ENCODE data around the gene NUP42.
A peak's percentile ranks its signal among the peaks of the same experiment; 100 is the strongest.
"Not testable (repeated sequence)": the region's sequence is repeated elsewhere in the genome, so short reads cannot be mapped to it uniquely, and the experiment has no call there.

The NUP42 gene

DNA sequence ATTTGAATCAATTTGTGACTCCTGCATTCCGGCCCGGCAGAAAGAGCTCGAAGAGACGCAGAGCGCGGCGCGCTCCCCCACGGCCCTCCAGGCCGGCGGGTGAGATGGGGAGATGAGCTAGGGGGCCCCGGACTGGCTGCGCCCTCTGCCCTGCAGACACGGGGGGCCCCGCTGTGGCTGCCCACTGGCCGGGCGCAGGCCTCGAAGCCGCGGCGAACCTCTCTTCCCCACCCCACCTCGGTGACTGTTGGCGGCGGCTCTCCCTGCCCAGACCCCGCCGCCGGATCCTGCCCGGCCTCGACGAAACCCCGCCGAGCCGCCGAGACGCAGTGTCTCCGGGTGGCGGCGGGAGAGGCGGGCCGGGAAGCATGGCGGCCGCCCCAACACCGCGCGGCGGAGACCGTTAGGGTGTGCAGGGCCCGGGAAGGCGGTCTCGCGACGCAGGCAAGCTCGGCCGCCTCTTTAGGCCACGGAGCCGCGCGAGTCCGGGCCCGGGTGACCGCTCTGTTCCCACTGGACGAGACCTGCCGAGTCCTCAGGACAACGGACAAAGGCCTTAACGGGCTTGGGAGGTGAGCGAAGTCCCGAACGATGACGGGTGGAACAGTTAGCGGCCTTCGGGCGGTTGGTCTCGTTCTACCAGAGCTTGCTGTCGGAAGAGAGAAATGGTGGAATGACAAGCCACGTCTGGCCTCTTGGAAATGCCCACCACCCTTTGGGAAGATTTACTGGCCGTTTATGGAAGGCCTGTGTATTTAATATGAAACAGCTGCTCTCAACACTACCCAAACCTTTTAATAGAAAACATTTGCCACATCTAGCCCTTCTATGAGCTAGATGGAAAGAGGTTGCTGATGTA, 24.3 kb downstream of the NUP42 start:
- DNase-seq: no peak

DNA sequence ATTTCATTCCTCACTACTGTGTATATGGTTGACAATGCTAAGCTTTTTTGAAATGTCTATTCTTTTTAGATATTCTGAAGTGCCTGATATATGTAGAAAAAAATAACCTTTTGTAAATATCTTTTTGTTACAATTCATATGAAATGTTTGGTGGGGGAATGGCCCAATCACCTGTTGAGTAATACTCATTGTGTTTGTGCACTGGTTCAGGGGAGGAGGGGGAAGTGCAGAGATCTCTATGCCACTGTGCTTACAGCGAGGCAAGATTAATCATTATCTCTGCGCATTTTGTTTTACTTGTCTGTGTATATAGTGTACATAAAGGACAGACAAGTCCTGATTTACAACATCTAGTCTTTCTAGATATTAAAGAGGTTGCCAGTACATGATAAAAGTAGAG, 25.2 kb downstream of the NUP42 start:
- DNase-seq: no peak

DNA sequence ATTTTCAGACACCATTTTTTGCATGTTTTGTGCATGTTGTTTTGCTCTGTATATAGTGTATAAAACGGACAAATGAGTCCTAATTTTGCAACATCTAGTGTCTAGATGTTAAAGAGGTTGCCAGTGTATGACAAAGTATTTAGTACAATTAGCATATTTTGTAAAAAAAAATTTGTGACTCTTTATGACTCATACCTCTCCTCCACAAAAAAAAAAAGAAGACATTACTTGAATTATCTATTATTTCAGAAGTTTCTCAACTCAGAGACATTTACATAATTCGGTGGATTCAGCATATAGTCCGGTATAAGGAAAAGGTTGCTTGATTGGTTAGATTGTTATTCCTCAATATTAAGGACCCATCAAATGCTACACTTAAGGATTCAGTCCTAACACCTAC, 26.0 kb downstream of the NUP42 start:
- no peak for DNase-seq

DNA sequence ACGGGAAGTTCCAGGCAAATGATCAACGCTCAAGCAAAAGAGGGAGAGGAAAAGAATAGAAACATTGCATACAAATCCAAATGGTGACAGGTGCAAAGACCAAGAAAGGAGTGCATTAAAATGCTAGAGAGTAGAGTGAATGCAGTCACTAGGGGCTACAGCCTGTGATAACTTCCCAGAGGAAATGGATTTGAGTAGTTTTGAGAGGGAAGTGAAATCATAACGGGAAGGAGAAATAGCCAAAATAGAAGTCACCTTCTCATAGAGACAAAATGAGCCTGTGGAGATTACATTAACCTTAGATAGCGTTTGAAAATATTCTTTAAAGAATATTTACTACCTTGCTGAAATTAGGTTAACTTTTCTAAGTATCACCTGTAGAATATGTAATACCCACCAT, 26.5 kb downstream of the NUP42 start:
- DNase-seq: no peak

DNA sequence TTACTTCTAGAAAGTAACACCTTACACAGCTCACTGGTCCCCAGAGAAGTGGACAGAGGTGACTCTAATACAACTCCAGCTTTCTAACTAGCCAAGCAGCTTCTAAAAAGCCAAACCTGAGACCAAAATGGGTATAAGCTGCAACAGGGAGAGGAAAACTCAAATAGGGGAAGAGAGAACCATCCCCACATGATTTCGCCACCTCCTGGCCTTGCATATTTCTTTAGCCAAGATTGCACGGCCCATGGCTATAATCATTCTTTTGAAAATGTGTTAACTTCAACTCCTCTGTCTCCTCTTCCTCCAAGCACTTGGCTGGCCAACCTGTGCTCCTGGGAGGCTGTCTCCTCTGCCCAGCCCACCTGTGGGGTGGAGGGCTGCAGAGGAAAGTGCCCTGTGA, 28.7 kb downstream of the NUP42 start:
- DNase-seq: no peak

DNA sequence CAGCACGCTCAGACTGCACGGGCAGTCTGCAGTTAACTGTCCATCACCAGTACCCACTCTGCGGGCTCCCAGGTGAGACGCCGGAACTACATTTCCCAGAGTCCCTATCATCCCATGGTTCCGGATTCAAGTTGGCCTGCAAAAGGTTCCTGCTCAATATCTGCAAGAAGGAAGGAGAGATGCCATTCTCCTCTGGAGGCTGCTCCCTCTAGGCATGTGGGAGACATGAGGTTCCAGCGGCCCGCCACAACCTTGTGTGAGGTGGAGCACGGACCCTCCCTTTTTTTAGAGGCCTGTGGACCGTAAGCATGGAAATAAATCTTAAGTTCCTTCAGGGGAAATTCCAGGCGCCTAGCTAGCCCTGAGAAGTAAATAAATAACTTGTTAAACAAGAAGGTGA, 29.7 kb downstream of the NUP42 start:
- DNase-seq: no peak

DNA sequence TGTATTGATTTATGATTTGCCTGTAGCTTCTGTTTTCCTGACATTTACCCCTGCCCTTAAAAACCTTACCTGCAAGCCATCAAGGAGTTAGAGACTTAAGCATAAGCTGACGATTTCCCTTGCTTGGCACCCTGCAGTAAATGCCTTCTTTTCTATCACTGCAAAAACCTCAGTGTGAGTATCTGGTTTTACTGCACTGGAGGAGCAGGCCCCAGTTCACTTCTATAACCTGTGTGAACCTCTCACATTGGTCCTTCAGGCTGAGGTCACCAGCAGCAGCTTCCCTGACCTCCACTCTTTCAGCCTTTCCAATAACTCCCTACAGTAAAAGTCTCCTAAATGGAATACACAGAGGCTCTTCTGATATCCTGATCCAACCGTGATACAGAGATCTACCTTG, 30.5 kb downstream of the NUP42 start:
- no peak for DNase-seq

DNA sequence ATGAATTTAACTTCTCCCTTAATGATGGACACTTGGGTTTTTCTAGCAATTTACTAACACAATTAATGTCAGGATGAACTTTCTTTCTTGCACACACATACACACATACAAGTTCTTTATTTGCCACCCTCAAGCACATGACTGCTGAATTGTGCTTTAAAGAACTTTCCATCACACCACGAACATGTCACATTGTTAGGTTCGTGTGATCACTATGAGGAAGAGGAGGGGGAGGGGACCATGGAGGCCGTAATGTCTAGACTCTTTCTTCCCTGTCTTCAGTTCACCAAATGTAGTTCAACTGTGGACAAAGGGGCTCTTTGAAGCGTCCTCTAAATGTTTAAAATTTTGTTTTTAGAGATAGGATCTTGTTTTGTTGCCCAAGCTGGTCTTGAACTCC, 31.0 kb downstream of the NUP42 start:
- DNase-seq: no peak

DNA sequence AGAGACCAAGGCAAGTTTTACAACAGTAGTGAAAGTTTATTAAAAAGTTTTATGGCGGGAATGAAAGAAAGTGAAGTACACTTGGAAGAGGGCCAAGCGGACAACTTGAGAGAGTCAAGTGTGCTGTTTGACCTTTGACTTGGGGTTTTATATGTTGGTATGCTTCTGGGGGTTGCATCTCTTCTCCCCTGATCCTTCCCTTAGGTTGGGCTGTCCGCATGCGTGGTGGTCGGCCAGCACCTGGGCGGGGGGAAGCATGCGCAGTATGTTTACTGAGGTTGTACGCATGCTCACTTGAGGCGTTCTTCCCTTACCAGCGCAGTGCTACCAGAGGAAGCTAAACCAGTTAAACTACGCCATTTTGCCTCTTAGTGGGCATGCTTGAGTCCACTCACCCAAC, 31.9 kb downstream of the NUP42 start:
- DNase-seq: no peak

DNA sequence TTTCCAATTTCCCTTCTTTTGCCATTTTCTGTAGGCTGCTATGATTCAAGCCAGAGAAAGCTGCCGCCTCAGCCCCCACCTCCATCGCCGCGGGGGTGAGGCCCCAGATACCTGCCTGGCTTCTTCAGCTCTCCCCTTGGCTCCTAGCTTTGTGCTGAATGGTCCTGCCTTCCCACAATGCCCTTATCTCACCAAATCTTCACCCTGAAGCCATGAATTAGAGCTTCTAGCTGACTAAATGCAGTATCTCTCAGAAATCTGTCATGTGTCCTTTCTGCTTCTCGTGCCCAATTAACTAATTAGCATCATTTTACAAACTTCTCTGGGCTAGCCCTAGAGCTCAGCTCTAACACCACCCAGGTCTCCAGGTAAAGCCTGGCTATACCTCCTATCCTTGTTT, 32.6 kb downstream of the NUP42 start:
- no peak for DNase-seq

DNA sequence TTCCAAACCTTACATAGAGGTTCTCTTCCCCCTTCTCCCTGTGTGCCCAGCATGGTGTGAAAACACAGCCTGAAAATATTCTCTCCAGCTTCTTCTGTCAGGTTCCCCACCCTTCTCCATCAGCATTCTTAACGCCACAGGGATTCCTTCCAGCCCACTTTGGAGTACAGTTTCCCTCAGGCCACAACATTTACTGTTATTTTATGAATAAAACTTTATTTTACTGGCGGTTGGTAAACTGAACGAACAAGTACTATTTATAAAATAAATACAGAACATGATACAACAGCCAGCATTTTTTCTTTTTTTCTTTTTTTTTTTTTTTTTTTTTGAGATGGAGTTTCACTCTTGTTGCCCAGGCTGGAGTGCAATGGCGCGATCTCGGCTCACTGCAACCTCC, 33.1 kb downstream of the NUP42 start:
- DNase-seq: no peak

DNA sequence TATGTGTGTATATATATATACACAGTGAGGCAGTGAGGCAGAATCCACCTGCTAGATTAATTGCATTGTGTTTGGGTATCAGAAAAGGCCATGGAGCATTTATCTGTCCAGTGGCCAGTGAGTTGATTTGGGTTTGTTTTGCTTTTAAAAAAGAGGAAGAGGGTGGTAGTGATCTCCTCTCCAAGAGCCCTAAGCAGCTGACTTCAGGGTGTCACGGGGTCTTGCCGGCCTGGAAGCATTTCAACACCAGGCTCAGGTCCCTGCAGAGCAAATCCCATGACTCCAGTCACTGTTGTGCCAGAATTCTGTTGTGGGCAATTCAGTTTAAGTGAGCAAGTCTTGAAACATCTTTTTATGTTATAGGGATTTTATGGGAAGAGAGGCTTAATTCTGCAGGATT, 34.2 kb downstream of the NUP42 start:
- DNase-seq: no peak

DNA sequence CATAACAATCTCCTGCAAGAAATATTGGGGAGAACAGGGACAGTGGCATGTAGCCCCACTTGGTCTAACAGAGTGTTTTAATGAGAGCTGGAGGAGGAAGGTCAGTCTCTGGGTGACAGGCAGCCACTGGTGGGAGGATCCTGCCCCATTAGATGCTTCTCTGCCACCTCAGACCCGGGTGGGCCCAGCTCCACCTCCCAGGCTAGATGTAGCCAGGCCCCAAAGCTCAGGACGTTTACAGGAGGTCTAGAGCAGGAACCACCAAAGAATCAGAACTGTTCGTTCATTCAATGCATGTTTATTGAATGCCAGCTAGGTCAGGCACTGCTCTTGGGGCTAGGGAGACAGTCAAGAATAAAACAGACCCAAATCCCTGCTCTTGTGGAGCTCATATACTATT, 36.3 kb downstream of the NUP42 start:
- DNase-seq: no peak

DNA sequence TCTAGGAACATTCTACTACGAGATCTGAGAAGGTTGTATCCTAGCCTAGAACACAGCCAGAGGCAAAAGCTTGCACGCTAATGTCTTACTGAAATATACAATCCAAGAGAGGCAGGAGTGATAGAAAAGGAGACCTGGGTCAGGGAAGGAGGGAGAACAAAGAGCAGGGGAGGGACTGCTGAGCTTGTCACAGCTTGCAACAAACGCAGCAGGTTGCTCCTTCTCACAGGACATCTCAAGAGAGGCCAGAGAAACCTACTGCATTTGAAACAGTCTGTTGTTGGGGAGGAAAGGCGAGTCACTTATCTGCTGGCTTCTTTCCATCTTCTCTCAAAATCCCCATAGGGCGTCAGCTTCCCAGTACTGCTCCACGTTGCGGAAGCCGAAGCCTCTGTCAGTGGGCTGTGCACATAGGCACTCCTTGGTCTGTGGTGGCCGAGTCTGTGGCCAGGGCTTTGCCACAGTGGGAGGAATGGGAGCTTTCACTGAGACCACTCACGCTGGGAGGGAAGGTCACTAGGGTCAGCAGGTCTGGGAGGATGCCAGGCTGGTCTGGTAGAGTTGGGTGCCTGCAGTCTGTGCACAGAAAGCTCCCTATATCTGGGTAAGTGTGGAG, 39.0 kb downstream of the NUP42 start:
- no peak for DNase-seq

DNA sequence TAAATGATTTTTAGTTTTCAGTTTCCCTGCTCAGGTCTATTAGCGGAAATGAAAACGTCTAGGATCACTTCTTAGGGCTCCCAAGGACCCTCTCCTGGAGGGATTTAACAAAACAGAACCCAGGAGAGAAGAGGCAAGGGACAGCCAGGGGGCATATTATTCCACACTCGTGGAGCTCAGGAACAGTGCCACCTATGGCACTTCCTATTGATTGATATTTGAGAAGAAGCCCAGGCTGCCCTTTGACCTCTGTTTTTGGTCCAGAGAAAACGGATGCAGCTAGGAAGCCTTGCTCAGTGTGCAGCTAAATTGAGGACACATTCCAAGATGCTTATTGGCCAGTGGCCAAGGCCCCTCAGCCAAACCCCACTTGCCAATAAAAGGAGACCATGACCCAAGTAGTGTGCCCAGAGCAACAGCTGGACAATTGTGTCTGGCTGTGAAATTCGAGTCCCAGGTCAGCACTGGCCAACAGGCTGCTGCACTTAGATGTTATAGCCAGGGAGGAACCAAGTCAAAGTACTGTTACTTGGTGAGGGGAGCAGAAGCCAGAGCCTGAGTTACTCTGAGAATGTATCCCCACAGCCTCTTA, 40.7 kb downstream of the NUP42 start:
- no peak for DNase-seq

DNA sequence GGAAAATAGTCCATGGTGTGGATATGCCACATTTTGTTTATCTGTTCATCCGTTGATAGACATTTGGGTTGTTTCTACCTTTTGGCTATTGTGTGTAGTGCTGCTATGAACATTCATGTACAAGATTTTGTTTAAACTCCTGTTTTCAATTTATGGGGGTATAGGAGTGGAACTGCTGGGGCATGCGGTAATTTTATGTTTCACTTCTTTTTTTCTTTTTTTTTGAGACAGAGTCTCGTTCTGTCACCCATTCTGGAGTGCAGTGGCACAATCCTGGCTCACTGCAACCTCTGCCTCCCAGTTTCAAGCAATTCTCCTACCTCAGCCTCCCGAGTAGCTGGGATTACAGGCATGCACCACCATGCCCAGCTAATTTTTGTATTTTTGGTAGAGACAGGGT, 42.5 kb downstream of the NUP42 start:
- not testable (repeated sequence) for DNase-seq

DNA sequence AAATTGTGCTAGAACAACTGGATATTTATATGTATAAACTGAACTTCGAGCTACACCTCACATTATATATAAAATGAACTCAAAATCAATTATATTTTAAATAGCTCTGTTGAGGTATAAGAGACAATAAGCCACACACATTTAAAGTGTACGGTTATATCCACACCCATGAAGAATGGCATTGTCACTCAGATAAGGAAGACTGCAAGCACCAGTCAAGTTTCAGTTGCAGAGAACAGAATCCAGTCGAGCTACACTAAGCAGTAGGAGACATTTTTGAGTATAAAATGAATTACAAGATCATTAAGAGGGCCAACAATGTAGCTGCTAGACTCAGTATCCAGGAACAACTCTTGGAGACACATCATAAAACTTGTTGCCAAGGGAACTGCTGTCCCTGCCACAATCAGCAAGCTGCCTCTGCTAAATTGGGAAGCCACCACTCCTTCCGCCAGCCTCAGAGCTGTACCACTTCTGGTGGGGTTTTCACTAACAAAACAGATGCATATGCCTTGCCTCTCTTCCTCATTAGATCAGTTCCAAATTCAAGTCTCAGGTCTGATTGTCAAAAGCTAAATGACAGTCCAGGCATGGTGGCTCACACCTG, 45.1 kb downstream of the NUP42 start:
- no peak for DNase-seq

DNA sequence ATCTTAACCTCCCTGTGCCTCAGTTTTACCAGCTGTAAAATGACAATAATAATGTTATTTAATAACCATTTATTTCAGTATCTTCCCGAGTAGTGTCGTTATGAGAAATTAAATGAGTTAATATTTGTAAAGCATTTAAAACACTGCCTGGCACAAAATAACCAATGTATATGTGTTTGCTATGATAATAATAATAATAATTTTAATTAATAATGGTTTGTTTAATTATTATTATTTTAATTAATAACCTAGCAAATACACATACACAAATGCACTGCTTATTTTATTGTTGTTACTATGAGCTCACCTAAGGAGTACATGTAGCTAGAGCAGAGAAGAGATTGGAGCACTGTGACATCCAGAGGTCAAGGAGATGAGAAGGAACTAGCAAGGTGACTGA, 46.6 kb downstream of the NUP42 start:
- DNase-seq: no peak

DNA sequence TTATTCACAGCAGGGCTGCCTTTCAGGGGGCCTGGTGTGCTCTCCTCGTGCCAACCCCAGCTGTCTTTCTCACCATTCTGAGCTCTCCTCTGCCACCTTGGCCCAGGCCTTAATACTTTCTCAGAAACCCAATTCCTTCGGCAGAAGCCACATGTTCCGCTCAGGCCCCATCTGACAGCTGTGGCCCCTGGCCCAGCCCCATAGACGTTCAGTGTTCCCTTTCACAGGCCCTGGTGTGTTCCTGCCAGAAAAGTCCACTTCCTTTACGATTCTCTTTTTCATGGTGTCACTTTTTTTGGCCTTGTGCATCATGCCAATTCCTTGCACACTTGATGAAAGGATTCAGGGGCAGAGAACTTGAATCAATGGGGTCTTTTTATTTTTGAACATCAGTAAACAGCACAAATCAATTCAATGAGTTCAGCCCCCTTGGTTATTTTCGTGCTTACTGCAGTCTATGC, 48.8 kb downstream of the NUP42 start:
- no peak for DNase-seq

DNA sequence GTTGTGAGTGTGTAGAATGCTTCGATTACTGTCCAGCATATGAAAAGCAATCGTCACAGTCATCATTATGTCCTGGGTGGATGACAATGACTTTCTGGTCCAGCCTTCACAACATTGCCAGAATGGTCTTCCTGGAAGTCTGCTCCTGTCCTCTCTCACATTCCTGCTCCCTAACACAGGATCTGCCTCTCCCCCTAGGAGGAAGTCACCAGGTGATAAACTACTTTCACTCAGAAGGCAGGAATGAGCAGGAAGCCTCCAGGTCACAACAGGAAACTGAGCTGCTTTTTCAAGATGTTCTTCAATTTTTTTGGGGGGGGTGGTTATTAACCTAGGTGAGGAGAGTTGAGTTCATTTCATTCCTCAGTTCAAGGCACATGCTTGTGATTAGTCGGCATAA, 51.1 kb downstream of the NUP42 start:
- DNase-seq: no peak

DNA sequence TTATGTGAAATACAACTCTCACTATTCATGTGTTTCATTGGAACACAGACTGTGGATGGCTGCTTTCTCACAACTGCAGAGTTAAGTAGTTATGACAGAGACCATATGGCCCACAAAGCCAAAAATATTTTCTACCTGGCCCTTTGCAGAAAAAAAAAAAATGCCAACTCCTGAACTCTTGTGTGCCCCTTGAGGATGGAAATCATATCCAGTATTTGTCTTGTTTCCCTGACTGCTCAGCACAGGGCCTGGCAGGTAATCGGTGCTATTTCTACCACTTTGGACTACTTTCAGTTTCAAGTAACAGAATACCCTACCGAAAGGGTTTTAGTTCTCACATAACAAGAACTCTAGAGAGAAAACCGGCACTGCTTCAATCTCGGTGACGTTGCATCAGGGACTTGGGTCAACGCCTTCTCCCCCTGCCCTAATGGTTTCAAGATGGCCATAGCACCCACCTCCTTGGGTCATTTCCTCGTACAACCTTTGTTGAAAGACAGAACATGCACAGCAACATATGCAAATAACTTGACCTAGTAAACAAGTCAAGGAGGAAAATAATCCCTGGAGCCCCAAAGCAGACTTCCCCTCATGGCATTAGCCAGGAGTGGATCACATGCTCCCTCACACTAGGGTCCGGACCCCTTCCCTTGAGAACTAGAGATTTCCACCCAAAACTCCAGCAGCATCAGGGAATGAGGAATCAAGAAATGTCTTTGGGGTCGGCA, 52.9 kb downstream of the NUP42 start:
- no peak for DNase-seq

DNA sequence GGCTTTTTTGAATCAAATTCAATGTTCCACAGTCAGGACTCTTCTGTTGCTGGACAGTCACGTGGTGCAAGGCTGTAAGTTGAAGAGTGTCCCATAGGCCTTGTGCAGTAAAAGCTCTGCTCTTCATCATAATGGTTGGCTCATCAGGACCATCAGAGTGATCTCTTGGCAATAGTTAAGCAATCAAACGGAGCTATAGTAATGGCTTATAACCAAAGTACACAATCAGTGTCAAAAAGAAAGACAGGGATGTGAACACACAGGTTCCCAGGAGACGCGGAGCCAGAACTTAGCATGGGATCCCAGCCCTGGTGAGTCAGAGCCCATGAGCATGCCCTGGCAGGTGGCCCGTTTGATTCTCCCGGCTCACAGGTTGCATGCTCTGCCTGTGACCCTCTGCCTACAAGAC, 54.0 kb downstream of the NUP42 start:
- peak; percentile 26 for DNase-seq

DNA sequence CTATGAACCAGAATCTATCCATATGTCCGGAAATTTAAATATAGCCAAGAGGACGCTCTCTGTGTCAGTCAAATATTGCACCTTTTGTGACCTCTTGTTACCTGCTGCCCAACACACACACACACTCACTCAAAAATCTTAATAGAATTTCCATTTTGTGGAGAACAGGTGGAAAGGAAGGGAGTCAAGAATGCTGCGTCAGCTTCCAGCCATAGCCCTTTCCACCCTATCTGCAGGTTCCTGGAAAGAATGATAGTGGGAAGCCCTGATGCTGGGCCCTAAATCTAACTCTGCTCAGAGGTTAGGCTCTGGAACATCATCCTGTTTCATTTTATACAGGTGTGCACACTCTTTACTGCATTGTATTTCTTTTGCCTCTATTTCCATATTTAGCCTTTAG, 55.2 kb downstream of the NUP42 start:
- no peak for DNase-seq
